H1 (cell line): Measurements from ENCODE around the gene SLC6A18. TPM values are rescaled to one million over a fixed set of nuclear protein-coding genes. Genes with fewer than 3 reads are reported as not detected.
A peak's percentile ranks its signal among the peaks of the same experiment; 100 is the strongest.

Source experiments
- CTCF ChIA-PET: fragments of 300-600 bp; sonication (Branson Sonifier 250); formaldehyde crosslinking; loops from one replicate; lab custom pipeline; 2021; ENCODE audit not compliant: partially characterized antibody; lab: Charles Lee
- POLR2A ChIA-PET: fragments of 300-600 bp; sonication (Branson Sonifier 250); formaldehyde crosslinking; loops from one replicate; lab custom pipeline; 2021; ENCODE audit warnings: inconsistent platforms; ENCODE audit not compliant: partially characterized antibody; lab: Charles Lee
- DNase-seq, 2 experiments: peaks; one replicate each; pipeline versions ENCODE4 v3.0.0 to v3.0.0-alpha.2; 2010 to 2022; ENCODE audit warnings: low spot score in 2 of 2, low read depth in 1 of 2, mixed read lengths in 1 of 2
- FAIRE-seq: peaks from 2 replicates; lab custom pipeline; 2011; peaks lifted over from hg19 to GRCh38; lab: Jason Lieb, UNC
- H2AFZ ChIP-seq: 2 replicates; pipeline ENCODE4 v1.8.1; 2012; ENCODE audit warnings: low read length, inconsistent platforms
- H2AK5ac ChIP-seq: 2 replicates; pipeline ENCODE4 v1.6.1; 2013; ENCODE audit warnings: low read depth, low read length
- H2BK120ac ChIP-seq: replicated peaks from 2 replicates; pipeline ENCODE3; 2013; ENCODE audit warnings: low read depth, low read length, inconsistent platforms
- H2BK12ac ChIP-seq: 2 replicates; pipeline ENCODE4 v1.6.1; 2013; ENCODE audit warnings: low read depth, low read length
- H2BK15ac ChIP-seq: 2 replicates; pipeline ENCODE4 v1.6.1; 2013; ENCODE audit warnings: low read length
- H2BK20ac ChIP-seq: 2 replicates; pipeline ENCODE4 v1.6.1; 2013; ENCODE audit warnings: low read length
- H2BK5ac ChIP-seq: 2 replicates; pipeline ENCODE4 v1.6.1; 2013; ENCODE audit warnings: low read depth, low read length
- H3K14ac ChIP-seq: 2 replicates; pipeline ENCODE4 v1.6.1; 2013; ENCODE audit warnings: inconsistent platforms; ENCODE audit not compliant: insufficient read length
- H3K18ac ChIP-seq: 2 replicates; pipeline ENCODE4 v1.6.1; 2013; ENCODE audit warnings: low read length; ENCODE audit errors: extremely low read depth
- H3K23ac ChIP-seq: 2 replicates; pipeline ENCODE4 v1.6.1; 2013; ENCODE audit warnings: inconsistent platforms; ENCODE audit not compliant: insufficient read length
- H3K23me2 ChIP-seq: 2 replicates; pipeline ENCODE4 v1.6.1; 2013; ENCODE audit warnings: low read depth, low read length
- H3K27ac ChIP-seq: 2 replicates; pipeline ENCODE4 v1.6.1; 2011; ENCODE audit warnings: low read depth, low read length, inconsistent platforms
- H3K27me3 ChIP-seq, 4 experiments: replicated peaks in 1 of 4; 1 replicate in 1 of 4; 2 replicates in 3 of 4; pipeline versions ENCODE4 v1.6.1 to v1.8.1; 2011 to 2013; ENCODE audit warnings: low read length in 3 of 4, mild to moderate bottlenecking in 3 of 4, inconsistent platforms in 2 of 4, mixed read lengths in 2 of 4, moderate library complexity in 1 of 4; ENCODE audit not compliant: control insufficient read depth in 3 of 4, insufficient read depth in 3 of 4; ENCODE audit errors: extremely low read depth in 1 of 4
- H3K36me3 ChIP-seq, 4 experiments: 2 replicates each; pipeline versions ENCODE4 v1.6.1 to v1.8.1; 2011 to 2013; ENCODE audit warnings: mild to moderate bottlenecking in 4 of 4, low read length in 3 of 4, moderate library complexity in 2 of 4, control low read depth in 1 of 4, inconsistent platforms in 1 of 4; ENCODE audit not compliant: insufficient read depth in 4 of 4, control insufficient read depth in 2 of 4
- H3K4ac ChIP-seq: replicated peaks from 2 replicates; pipeline ENCODE3; 2013; ENCODE audit warnings: low read length, low read depth, mixed read lengths, inconsistent platforms; ENCODE audit not compliant: insufficient read length
- H3K4me1 ChIP-seq, 4 experiments: replicated peaks in 1 of 4; 1 replicate in 1 of 4; 2 replicates in 3 of 4; pipeline versions ENCODE4 v1.6.1 to v1.8.1; 2011 to 2013; ENCODE audit warnings: low read length in 3 of 4, inconsistent platforms in 2 of 4, mixed read lengths in 1 of 4; ENCODE audit not compliant: insufficient read depth in 4 of 4, control insufficient read depth in 3 of 4
- H3K4me2 ChIP-seq, 2 experiments: 2 replicates each; pipeline versions ENCODE4 v1.6.1 to v1.8.1; 2011 to 2013; ENCODE audit warnings: low read depth in 2 of 2, low read length in 2 of 2, control low read depth in 1 of 2, inconsistent platforms in 1 of 2, mild to moderate bottlenecking in 1 of 2; ENCODE audit not compliant: insufficient read depth in 1 of 2
- H3K4me3 ChIP-seq, 4 experiments: fragments of 200-600, 300-600 bp in 1 of 4; sonication (generic), shearing (Covaris generic), sonication (Bioruptor Twin) in 1 of 4; 2 replicates each; pipeline versions ENCODE4 v1.5.1 to v1.8.1; 2011 to 2016; ENCODE audit warnings: low read length in 4 of 4, low read depth in 3 of 4, control low read depth in 2 of 4, inconsistent platforms in 2 of 4, mild to moderate bottlenecking in 2 of 4, mixed read lengths in 1 of 4, moderate library complexity in 1 of 4; ENCODE audit not compliant: insufficient read depth in 2 of 4; ENCODE audit errors: extremely low read depth in 1 of 4
- H3K56ac ChIP-seq: replicated peaks from 2 replicates; pipeline ENCODE3; 2013; ENCODE audit warnings: low read depth, mild to moderate bottlenecking, mixed read lengths, low read length, inconsistent platforms; ENCODE audit not compliant: insufficient read length
- H3K79me1 ChIP-seq: 2 replicates; pipeline ENCODE4 v1.6.1; 2013; ENCODE audit warnings: low read depth, low read length, control low read depth
- H3K79me2 ChIP-seq, 2 experiments: 2 replicates each; pipeline versions ENCODE4 v1.6.1 to v1.8.1; 2012 to 2013; ENCODE audit warnings: low read length in 2 of 2, mild to moderate bottlenecking in 2 of 2, inconsistent platforms in 1 of 2; ENCODE audit not compliant: insufficient read depth in 2 of 2, control insufficient read depth in 1 of 2
- H3K9ac ChIP-seq, 4 experiments: replicated peaks in 1 of 4; 1 replicate in 1 of 4; 2 replicates in 3 of 4; pipeline versions ENCODE4 v1.6.1 to v1.8.1; 2011 to 2013; ENCODE audit warnings: low read depth in 3 of 4, low read length in 3 of 4, control low read depth in 2 of 4, mild to moderate bottlenecking in 2 of 4, moderate library complexity in 2 of 4, inconsistent platforms in 1 of 4; ENCODE audit errors: extremely low read depth in 1 of 4
- H3K9me3 ChIP-seq, 2 experiments: 2 replicates each; pipeline versions ENCODE4 v1.6.1 to v1.8.1; 2012 to 2013; ENCODE audit warnings: mild to moderate bottlenecking in 2 of 2, moderate library complexity in 2 of 2, control low read depth in 1 of 2, inconsistent platforms in 1 of 2, low read depth in 1 of 2, low read length in 1 of 2, mixed read lengths in 1 of 2; ENCODE audit not compliant: insufficient read depth in 2 of 2
- H4K20me1 ChIP-seq, 2 experiments: replicated peaks in 1 of 2; 2 replicates each; pipeline versions ENCODE3 to v1.8.1; 2011 to 2013; ENCODE audit warnings: inconsistent platforms in 2 of 2, low read length in 2 of 2, mild to moderate bottlenecking in 1 of 2; ENCODE audit not compliant: insufficient read depth in 2 of 2, control insufficient read depth in 1 of 2
- H4K5ac ChIP-seq: 2 replicates; pipeline ENCODE4 v1.6.1; 2013; ENCODE audit warnings: low read length, low read depth, mixed read lengths, inconsistent platforms; ENCODE audit not compliant: insufficient read length
- H4K8ac ChIP-seq: 2 replicates; pipeline ENCODE4 v1.8.0; 2013; ENCODE audit warnings: mild to moderate bottlenecking, moderate library complexity, low read length, inconsistent platforms; ENCODE audit not compliant: insufficient read depth; ENCODE audit errors: extremely low read depth
- H4K91ac ChIP-seq: replicated peaks from 2 replicates; pipeline ENCODE3; 2013; ENCODE audit warnings: low read length, mixed read lengths, inconsistent platforms; ENCODE audit not compliant: insufficient read length
- FOSL1 ChIP-seq: IDR thresholded peaks from 2 replicates; pipeline ENCODE4 v1.6.1; 2011; ENCODE audit warnings: mild to moderate bottlenecking, low read depth, low read length, moderate library complexity; ENCODE audit not compliant: insufficient read depth
- RBBP5 ChIP-seq: IDR thresholded peaks from 2 replicates; pipeline ENCODE4 v1.7.1; 2012; ENCODE audit warnings: low read depth, mild to moderate bottlenecking, inconsistent platforms, low read length, moderate library complexity, borderline replicate concordance
- WGBS, 2 experiments: shearing (Covaris generic) in 1 of 2; methylation state at CpG; one replicate each; pipeline versions ENCODE4 v1.1.6 to v1.1.7; 2013 to 2015; ENCODE audit warnings: low lambda C conversion rate in 2 of 2, mixed read lengths in 2 of 2, inconsistent platforms in 1 of 2, low coverage in 1 of 2, missing lambda C conversion rate in 1 of 2; ENCODE audit not compliant: insufficient replicate concordance in 2 of 2, insufficient coverage in 1 of 2, insufficient read length in 1 of 2; ENCODE audit errors: extremely low coverage in 1 of 2, missing lambda C conversion rate in 1 of 2; 5-methylcytosine and 5-hydroxymethylcytosine counted together
- polyA plus RNA-seq, 7 experiments: library from polyadenylated mRNA; depleted of rRNA in 3 of 7; stranded (reverse) in 5 of 7; unstranded in 2 of 7; fragments of >200 nt in 5 of 7; fragments of 200-250 nt in 2 of 7; gene quantifications; 1 replicate in 5 of 7; 2 replicates in 1 of 7; 4 replicates in 1 of 7; pipeline versions ENCODE4 v1.2.1 to v1.2.3, GENCODE V29; 2011 to 2013; ENCODE audit warnings: missing spikeins in 2 of 7, mixed read lengths in 2 of 7
- total RNA-seq: library from RNA; stranded (reverse); fragmentation: NEBNext Ultra II Directional; extraction: Animal tissue kit (Norgen Biotek cat#: 25700); gene quantifications from 2 replicates; pipeline ENCODE4 v1.2.1, GENCODE V29; 2021

Gene SLC6A18
- total and polyA plus RNA-seq, 2 of the 8 experiments (the other 6 are each of a cell fraction or from before 2014, with no cell fraction given), result not detected

DNA sequence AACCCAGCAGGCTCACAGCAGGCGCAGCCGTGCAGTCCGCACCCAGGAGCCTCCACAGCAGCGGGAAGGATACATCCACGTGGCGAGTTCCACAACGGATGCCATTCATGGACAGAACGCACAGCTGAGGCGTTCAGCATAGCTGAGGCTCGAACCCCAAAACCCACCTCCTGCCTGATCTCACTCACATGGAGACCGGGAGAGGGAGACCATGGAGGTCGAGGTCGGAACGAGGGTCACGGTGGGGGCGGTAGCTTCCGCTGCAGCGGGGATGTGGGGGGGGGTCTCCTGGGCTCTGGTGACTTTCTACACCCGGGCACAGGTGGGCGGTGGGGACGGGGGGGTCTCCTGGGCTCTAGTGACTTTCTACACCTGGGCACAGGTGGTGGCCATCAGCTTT, 52.1 kb downstream of the SLC6A18 start:
- no peak overlapping the region for H3K23ac ChIP-seq
- POLR2A ChIA-PET, result no interaction called here

More for the DNA sequence above, 52.1 kb downstream of the SLC6A18 start:
- no peaks in the 10 kb centered on the region for H3K4me1 ChIP-seq
- H3K4me2 ChIP-seq, result no peak overlapping the region
- no peak overlapping the region for H3K56ac ChIP-seq
- no peak for DNase-seq
- no peak overlapping the region for H2BK5ac ChIP-seq
- peaks cover 8% of the 10 kb centered on the region; the same call in 1 of the 2 replicates for H3K79me1 ChIP-seq
- no peak overlapping the region for H3K27ac ChIP-seq
- no peak overlapping the region for H4K91ac ChIP-seq
- no peak overlapping the region for H4K5ac ChIP-seq
- no peak overlapping the region for H3K4me3 ChIP-seq
- CTCF ChIA-PET, result no interaction called here
- H2AK5ac ChIP-seq, result no peak overlapping the region
- WGBS, 2 experiments, result 91% methylated on average over 19 of the region's 21 CpGs; no CpG with 5 or more reads in 1 of the 2 experiments
- TF ChIP-seq FOSL1 (no peak), RBBP5 (no peak)
- no peaks in the 10 kb centered on the region for H3K27me3 ChIP-seq
- H3K18ac ChIP-seq, result no peak overlapping the region
- H3K4ac ChIP-seq, result no peak overlapping the region
- H3K9me3 ChIP-seq, result no peaks in the 10 kb centered on the region; a peak in 1 of 4 replicates
- H3K36me3 ChIP-seq, result peaks cover 0 to 18% (median 7%) of the 10 kb centered on the region in 4 experiments; a peak in 4 of 8 replicates
- H3K9ac ChIP-seq, result no peak overlapping the region
- H2BK20ac ChIP-seq, result no peak overlapping the region
- H4K8ac ChIP-seq, result peak overlapping the region; percentile 25; the same call in 1 of the 2 replicates
- no peak overlapping the region for H3K14ac ChIP-seq
- H4K20me1 ChIP-seq, result peaks cover 0 to 9% of the 10 kb centered on the region in 2 experiments
- FAIRE-seq, result no peak
- H2BK12ac ChIP-seq, result no peak overlapping the region
- H2BK120ac ChIP-seq, result no peak overlapping the region
- H3K79me2 ChIP-seq, result peaks cover 3 to 15% of the 10 kb centered on the region in 2 experiments; a peak in 2 of 4 replicates
- no peak overlapping the region for H2BK15ac ChIP-seq
- H2AFZ ChIP-seq, result no peak overlapping the region
- peaks cover 3% of the 10 kb centered on the region; the same call in 1 of the 2 replicates for H3K23me2 ChIP-seq
